SK-N-SH (cell line): Measurements from ENCODE around the gene TM6SF1. TPM values are rescaled to one million over a fixed set of nuclear protein-coding genes. Genes with fewer than 3 reads are reported as not detected.

Source experiments
- CTCF ChIA-PET: fragments of 300-600, 350-600 bp; formaldehyde crosslinking; extraction: SDS; loops from one replicate; lab custom pipeline; 2021; lab: Yijun Ruan, JAX
- POLR2A ChIA-PET: fragments of 350-600 bp; sonication (Branson Sonifier 250); formaldehyde crosslinking; extraction: SDS; loops from one replicate; lab custom pipeline; 2020; ENCODE audit warnings: antibody characterized with exemption, inconsistent platforms; lab: Yijun Ruan, JAX
- DNase-seq: peaks from one replicate; pipeline ENCODE4 v3.0.0; 2012
- H2AFZ ChIP-seq: fragments of 200-600 bp; sonication (generic); 2 replicates; pipeline ENCODE4 v1.8.1; 2016; ENCODE audit warnings: antibody characterized with exemption, mild to moderate bottlenecking, low read depth
- H3F3A ChIP-seq: fragments of 200-600 bp; sonication (generic); replicated peaks from 2 replicates; pipeline ENCODE3; 2016; ENCODE audit warnings: antibody characterized with exemption, mild to moderate bottlenecking; ENCODE audit not compliant: insufficient read depth
- H3K27ac ChIP-seq, 2 experiments: fragments of 200-500 bp in 1 of 2; fragments of 200-600 bp in 1 of 2; sonication (Bioruptor generic) in 1 of 2; sonication (generic), shearing (Covaris generic) in 1 of 2; 2 replicates each; pipeline versions ENCODE4 v1.5.1 to v1.6.1; 2014 to 2016; ENCODE audit warnings: low read depth in 2 of 2, inconsistent platforms in 1 of 2, low read length in 1 of 2, mild to moderate bottlenecking in 1 of 2, mixed read lengths in 1 of 2
- H3K27me3 ChIP-seq: fragments of 200-600 bp; sonication (generic), shearing (Covaris generic); 2 replicates; pipeline ENCODE4 v1.6.1; 2016; ENCODE audit warnings: mixed run types; ENCODE audit not compliant: insufficient read depth
- H3K36me3 ChIP-seq, 2 experiments: fragments of 200-500 bp in 1 of 2; fragments of 200-600 bp in 1 of 2; sonication (Bioruptor generic) in 1 of 2; sonication (generic) in 1 of 2; replicated peaks in 1 of 2; 2 replicates each; pipeline versions ENCODE3 to v1.5.1; 2014 to 2016; ENCODE audit warnings: low read length in 1 of 2, mild to moderate bottlenecking in 1 of 2; ENCODE audit not compliant: insufficient read depth in 2 of 2, control insufficient read depth in 1 of 2
- H3K4me1 ChIP-seq, 2 experiments: fragments of 200-500 bp in 1 of 2; fragments of 200-600 bp in 1 of 2; sonication (Bioruptor generic) in 1 of 2; sonication (generic), shearing (Covaris generic) in 1 of 2; 2 replicates each; pipeline versions ENCODE4 v1.5.1 to v1.6.1; 2014 to 2016; ENCODE audit warnings: low read depth in 1 of 2, low read length in 1 of 2, mixed run types in 1 of 2; ENCODE audit not compliant: insufficient read depth in 2 of 2, control insufficient read depth in 1 of 2
- H3K4me2 ChIP-seq: fragments of 200-600 bp; sonication (generic), shearing (Covaris generic); 2 replicates; pipeline ENCODE4 v1.6.1; 2017; ENCODE audit warnings: mixed run types
- H3K4me3 ChIP-seq, 2 experiments: fragments of 200-500 bp in 1 of 2; fragments of 200-600 bp in 1 of 2; sonication (Bioruptor generic) in 1 of 2; sonication (generic), shearing (Covaris generic) in 1 of 2; 2 replicates each; pipeline versions ENCODE4 v1.5.1 to v1.8.1; 2014 to 2016; ENCODE audit warnings: low read depth in 2 of 2, inconsistent platforms in 1 of 2, low read length in 1 of 2, mild to moderate bottlenecking in 1 of 2, mixed read lengths in 1 of 2, moderate library complexity in 1 of 2
- H3K79me2 ChIP-seq: fragments of 200-600 bp; sonication (generic); 2 replicates; pipeline ENCODE4 v1.8.1; 2017; ENCODE audit warnings: mild to moderate bottlenecking; ENCODE audit not compliant: insufficient read depth
- H3K9ac ChIP-seq: fragments of 200-600 bp; sonication (generic); 2 replicates; pipeline ENCODE4 v1.6.1; 2017; ENCODE audit warnings: mixed run types
- H3K9me2 ChIP-seq: fragments of 200-600 bp; sonication (generic); 2 replicates; pipeline ENCODE4 v1.6.1; 2017; ENCODE audit warnings: mixed run types
- H3K9me3 ChIP-seq: fragments of 200-600 bp; sonication (generic); 2 replicates; pipeline ENCODE4 v1.6.1; 2017; ENCODE audit warnings: mixed run types, mild to moderate bottlenecking, moderate library complexity
- H4K20me1 ChIP-seq: fragments of 200-600 bp; sonication (generic); 2 replicates; pipeline ENCODE4 v1.6.1; 2017; ENCODE audit warnings: mild to moderate bottlenecking, mixed run types; ENCODE audit not compliant: insufficient read depth
- CHD2 ChIP-seq: fragments of 150-350 bp; IDR thresholded peaks from 2 replicates; pipeline ENCODE4 v1.6.1; 2018; ENCODE audit warnings: low read length; ENCODE audit not compliant: partially characterized antibody
- EP300 ChIP-seq, 2 experiments: IDR thresholded peaks; 2 replicates each; pipeline versions ENCODE4 v1.4.0 to v1.6.1; 2012; ENCODE audit warnings: borderline replicate concordance in 1 of 2, low read depth in 1 of 2, low read length in 1 of 2
- FOXM1 ChIP-seq: IDR thresholded peaks from 2 replicates; pipeline ENCODE4 v1.4.0; 2012; ENCODE audit warnings: low read depth, mild to moderate bottlenecking
- GATA2 ChIP-seq: sonication (generic); formaldehyde crosslinking; IDR thresholded peaks from 2 replicates; pipeline ENCODE4 v1.5.0; 2020; ENCODE audit warnings: mild to moderate bottlenecking, missing genetic modification reagents
- MXI1 ChIP-seq: IDR thresholded peaks from 2 replicates; pipeline ENCODE4 v1.6.1; 2012; ENCODE audit warnings: mild to moderate bottlenecking, low read depth, low read length, improper control_type of control experiment
- POLR2AphosphoS5 ChIP-seq: IDR thresholded peaks from 2 replicates; pipeline ENCODE4 v1.6.1; 2012; ENCODE audit warnings: low read depth, low read length
- RXRA ChIP-seq: IDR thresholded peaks from 2 replicates; pipeline ENCODE4 v1.4.0; 2012; ENCODE audit warnings: low read depth, mild to moderate bottlenecking, borderline replicate concordance
- TAF1 ChIP-seq: IDR thresholded peaks from 2 replicates; pipeline ENCODE4 v1.6.1; 2012; ENCODE audit warnings: low read depth, mild to moderate bottlenecking, low read length, moderate library complexity, borderline replicate concordance
- TEAD4 ChIP-seq: IDR thresholded peaks from 2 replicates; pipeline ENCODE4 v1.4.0; 2012; ENCODE audit warnings: mild to moderate bottlenecking, borderline replicate concordance; ENCODE audit not compliant: insufficient read depth
- YY1 ChIP-seq: IDR thresholded peaks from 2 replicates; pipeline ENCODE4 v1.4.0; 2012; ENCODE audit warnings: low read depth, mild to moderate bottlenecking
- WGBS: methylation state at CpG from one replicate; pipeline ENCODE4 v1.1.6; 2017; ENCODE audit warnings: low lambda C conversion rate; 5-methylcytosine and 5-hydroxymethylcytosine counted together
- polyA plus RNA-seq, 3 experiments: library from polyadenylated mRNA; depleted of rRNA; stranded (reverse); fragments of >200 nt; gene quantifications; 2 replicates each; pipeline ENCODE4 v1.2.3, GENCODE V29; 2012
- TF ChIP-seq, protein P1 (sequence below): IDR thresholded peaks from 2 replicates; pipeline ENCODE4 v1.4.0; 2012; ENCODE audit warnings: low read depth
- TF ChIP-seq, protein P2 (sequence below): fragments of 150-350 bp; IDR thresholded peaks from 2 replicates; pipeline ENCODE4 v1.6.1; 2016; ENCODE audit warnings: mild to moderate bottlenecking, low read depth, low read length
- TF ChIP-seq, protein P3 (sequence below): IDR thresholded peaks from 2 replicates; pipeline ENCODE4 v1.4.0; 2012; ENCODE audit warnings: low read depth, borderline replicate concordance
- TF ChIP-seq, protein P4 (sequence below): fragments of 200-600 bp; sonication (generic); IDR thresholded peaks from 2 replicates; pipeline ENCODE4 v1.6.1; 2017; ENCODE audit warnings: antibody characterized with exemption, mild to moderate bottlenecking, moderate library complexity
- TF ChIP-seq, protein P5 (sequence below): IDR thresholded peaks from 2 replicates; pipeline ENCODE4 v1.6.1; 2012; ENCODE audit warnings: mild to moderate bottlenecking, low read depth, low read length, moderate library complexity

Gene TM6SF1
- polyA plus RNA-seq, 1 of the 3 experiments (the other 2 are of a cell fraction), result 0.12 TPM

DNA sequence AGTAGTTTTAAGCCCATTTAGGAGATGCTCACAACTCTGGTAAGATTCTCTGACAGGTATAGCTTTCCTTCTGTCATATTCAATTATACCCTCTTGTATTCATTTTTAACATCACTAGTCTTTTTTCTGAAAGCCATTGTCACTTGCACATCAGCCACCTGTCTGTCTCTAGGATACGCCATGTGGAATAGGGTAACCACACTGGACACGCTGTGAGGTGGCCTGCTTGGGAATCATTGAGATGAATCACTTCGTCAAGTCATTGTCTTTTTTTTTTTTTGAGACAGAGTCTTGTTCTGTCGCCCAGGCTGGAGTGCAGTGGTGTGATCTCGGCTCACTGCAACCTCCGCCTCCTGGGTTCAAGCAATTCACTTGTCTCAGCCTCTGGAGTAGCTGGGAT is 7.4 kb downstream of the TM6SF1 start:
- WGBS, result 93% methylated on average over 6 of the region's 6 CpGs
- Histone ChIP-seq H3K9me3 (no peaks in the 10 kb centered on the region), H3K4me2 (no peak overlapping the region), H3K4me3 (no peak overlapping the region), H4K20me1 (no peaks in the 10 kb centered on the region), H2AFZ (no peak overlapping the region), H3K27ac (no peak overlapping the region), H3K79me2 (no peaks in the 10 kb centered on the region), H3K27me3 (no peaks in the 10 kb centered on the region), H3K36me3 (no peaks in the 10 kb centered on the region), H3K4me1 (no peaks in the 10 kb centered on the region; a peak in 1 of 4 replicates), H3K9ac (no peak overlapping the region), H3F3A (peaks cover 5% of the 10 kb centered on the region), H3K9me2 (no peaks in the 10 kb centered on the region)
- POLR2A ChIA-PET, result no interaction called here
- CTCF ChIA-PET, result no interaction called here
- no peak for DNase-seq
- TF ChIP-seq RXRA, result no peak
- TF ChIP-seq POLR2AphosphoS5, result no peak
- no peak for TF ChIP-seq TEAD4
- TF ChIP-seq, protein P1, sequence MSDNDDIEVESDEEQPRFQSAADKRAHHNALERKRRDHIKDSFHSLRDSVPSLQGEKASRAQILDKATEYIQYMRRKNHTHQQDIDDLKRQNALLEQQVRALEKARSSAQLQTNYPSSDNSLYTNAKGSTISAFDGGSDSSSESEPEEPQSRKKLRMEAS, result no peak
- no peak for TF ChIP-seq EP300 (IDR thresholded peaks at IDR 0.05; ENCODE audit: borderline replicate concordance in 1 of 2, low read depth in 1 of 2, low read length in 1 of 2)
- TF ChIP-seq, protein P2, sequence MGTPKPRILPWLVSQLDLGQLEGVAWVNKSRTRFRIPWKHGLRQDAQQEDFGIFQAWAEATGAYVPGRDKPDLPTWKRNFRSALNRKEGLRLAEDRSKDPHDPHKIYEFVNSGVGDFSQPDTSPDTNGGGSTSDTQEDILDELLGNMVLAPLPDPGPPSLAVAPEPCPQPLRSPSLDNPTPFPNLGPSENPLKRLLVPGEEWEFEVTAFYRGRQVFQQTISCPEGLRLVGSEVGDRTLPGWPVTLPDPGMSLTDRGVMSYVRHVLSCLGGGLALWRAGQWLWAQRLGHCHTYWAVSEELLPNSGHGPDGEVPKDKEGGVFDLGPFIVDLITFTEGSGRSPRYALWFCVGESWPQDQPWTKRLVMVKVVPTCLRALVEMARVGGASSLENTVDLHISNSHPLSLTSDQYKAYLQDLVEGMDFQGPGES, result no peak
- TF ChIP-seq YY1, result no peak

DNA sequence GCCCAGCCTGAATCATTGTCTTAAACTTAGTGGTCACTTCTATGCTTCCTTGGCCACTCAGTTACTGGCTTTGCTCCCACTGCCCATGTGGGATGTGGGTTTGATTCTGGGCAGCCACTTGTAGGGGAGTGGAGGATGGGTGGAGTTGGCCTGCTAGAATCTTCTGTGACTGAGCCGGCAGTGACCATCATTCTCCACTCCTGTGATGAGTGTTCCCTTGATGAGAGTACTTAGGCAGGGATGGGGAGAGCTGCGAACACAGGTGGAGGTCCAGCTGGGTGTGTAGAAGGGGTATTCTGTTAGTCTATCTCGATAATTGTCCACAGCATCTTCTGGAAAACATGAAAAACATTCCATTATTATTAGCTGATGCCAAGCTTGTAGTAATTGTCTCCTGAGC is 8.0 kb downstream of the TM6SF1 start:
- H3K27me3 ChIP-seq, result no peaks in the 10 kb centered on the region
- no peak overlapping the region for H2AFZ ChIP-seq
- whole genome bisulfite sequencing, result 90% methylated on average over 3 of the region's 3 CpGs
- H3K27ac ChIP-seq, result no peak overlapping the region
- H3K4me2 ChIP-seq, result no peak overlapping the region
- H3K9me2 ChIP-seq, result no peaks in the 10 kb centered on the region
- no peak overlapping the region for H3K9ac ChIP-seq
- H3K9me3 ChIP-seq, result no peaks in the 10 kb centered on the region
- no peaks in the 10 kb centered on the region for H4K20me1 ChIP-seq
- no peak for DNase-seq
- no peaks in the 10 kb centered on the region for H3K36me3 ChIP-seq
- TF ChIP-seq, protein P3, sequence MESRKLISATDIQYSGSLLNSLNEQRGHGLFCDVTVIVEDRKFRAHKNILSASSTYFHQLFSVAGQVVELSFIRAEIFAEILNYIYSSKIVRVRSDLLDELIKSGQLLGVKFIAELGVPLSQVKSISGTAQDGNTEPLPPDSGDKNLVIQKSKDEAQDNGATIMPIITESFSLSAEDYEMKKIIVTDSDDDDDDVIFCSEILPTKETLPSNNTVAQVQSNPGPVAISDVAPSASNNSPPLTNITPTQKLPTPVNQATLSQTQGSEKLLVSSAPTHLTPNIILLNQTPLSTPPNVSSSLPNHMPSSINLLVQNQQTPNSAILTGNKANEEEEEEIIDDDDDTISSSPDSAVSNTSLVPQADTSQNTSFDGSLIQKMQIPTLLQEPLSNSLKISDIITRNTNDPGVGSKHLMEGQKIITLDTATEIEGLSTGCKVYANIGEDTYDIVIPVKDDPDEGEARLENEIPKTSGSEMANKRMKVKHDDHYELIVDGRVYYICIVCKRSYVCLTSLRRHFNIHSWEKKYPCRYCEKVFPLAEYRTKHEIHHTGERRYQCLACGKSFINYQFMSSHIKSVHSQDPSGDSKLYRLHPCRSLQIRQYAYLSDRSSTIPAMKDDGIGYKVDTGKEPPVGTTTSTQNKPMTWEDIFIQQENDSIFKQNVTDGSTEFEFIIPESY, result no peak
- no peak for TF ChIP-seq POLR2AphosphoS5
- no peak for TF ChIP-seq MXI1
- TF ChIP-seq, protein P4, sequence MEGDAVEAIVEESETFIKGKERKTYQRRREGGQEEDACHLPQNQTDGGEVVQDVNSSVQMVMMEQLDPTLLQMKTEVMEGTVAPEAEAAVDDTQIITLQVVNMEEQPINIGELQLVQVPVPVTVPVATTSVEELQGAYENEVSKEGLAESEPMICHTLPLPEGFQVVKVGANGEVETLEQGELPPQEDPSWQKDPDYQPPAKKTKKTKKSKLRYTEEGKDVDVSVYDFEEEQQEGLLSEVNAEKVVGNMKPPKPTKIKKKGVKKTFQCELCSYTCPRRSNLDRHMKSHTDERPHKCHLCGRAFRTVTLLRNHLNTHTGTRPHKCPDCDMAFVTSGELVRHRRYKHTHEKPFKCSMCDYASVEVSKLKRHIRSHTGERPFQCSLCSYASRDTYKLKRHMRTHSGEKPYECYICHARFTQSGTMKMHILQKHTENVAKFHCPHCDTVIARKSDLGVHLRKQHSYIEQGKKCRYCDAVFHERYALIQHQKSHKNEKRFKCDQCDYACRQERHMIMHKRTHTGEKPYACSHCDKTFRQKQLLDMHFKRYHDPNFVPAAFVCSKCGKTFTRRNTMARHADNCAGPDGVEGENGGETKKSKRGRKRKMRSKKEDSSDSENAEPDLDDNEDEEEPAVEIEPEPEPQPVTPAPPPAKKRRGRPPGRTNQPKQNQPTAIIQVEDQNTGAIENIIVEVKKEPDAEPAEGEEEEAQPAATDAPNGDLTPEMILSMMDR, result no peak
- no peak for TF ChIP-seq TAF1
- no peak for TF ChIP-seq GATA2 (CRISPR knock-in tag)
- TF ChIP-seq CHD2, result no peak
- TF ChIP-seq FOXM1, result no peak
- no peak for TF ChIP-seq EP300 (IDR thresholded peaks at IDR 0.05; ENCODE audit: borderline replicate concordance in 1 of 2, low read depth in 1 of 2, low read length in 1 of 2)
- TF ChIP-seq, protein P5, sequence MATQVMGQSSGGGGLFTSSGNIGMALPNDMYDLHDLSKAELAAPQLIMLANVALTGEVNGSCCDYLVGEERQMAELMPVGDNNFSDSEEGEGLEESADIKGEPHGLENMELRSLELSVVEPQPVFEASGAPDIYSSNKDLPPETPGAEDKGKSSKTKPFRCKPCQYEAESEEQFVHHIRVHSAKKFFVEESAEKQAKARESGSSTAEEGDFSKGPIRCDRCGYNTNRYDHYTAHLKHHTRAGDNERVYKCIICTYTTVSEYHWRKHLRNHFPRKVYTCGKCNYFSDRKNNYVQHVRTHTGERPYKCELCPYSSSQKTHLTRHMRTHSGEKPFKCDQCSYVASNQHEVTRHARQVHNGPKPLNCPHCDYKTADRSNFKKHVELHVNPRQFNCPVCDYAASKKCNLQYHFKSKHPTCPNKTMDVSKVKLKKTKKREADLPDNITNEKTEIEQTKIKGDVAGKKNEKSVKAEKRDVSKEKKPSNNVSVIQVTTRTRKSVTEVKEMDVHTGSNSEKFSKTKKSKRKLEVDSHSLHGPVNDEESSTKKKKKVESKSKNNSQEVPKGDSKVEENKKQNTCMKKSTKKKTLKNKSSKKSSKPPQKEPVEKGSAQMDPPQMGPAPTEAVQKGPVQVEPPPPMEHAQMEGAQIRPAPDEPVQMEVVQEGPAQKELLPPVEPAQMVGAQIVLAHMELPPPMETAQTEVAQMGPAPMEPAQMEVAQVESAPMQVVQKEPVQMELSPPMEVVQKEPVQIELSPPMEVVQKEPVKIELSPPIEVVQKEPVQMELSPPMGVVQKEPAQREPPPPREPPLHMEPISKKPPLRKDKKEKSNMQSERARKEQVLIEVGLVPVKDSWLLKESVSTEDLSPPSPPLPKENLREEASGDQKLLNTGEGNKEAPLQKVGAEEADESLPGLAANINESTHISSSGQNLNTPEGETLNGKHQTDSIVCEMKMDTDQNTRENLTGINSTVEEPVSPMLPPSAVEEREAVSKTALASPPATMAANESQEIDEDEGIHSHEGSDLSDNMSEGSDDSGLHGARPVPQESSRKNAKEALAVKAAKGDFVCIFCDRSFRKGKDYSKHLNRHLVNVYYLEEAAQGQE, result no peak
- TF ChIP-seq, protein P1, result no peak
- ChIA-PET CTCF (no interaction called here), POLR2A (no interaction called here)
- no peaks in the 10 kb centered on the region for H3K79me2 ChIP-seq
- H3K4me1 ChIP-seq, result no peaks in the 10 kb centered on the region; a peak in 1 of 4 replicates
- H3K4me3 ChIP-seq, result no peak overlapping the region
- peaks cover 5% of the 10 kb centered on the region for H3F3A ChIP-seq
